Stimulated activated CD8-positive, alpha-beta memory T cell treated with anti-CD3 and anti-CD28 coated beads, Interleukin-4, amount 100 ng/mL, for 4 hours (primary cell): ENCODE data around the gene SPNS1.
"Not testable (repeated sequence)": the region's sequence is repeated elsewhere in the genome, so short reads cannot be mapped to it uniquely, and the experiment has no call there.

Experiments
- DNase-seq, 2 donors: peaks; one replicate each; pipeline ENCODE4 v3.0.0-alpha.2; 2020; ENCODE audit warnings: low read depth in 2 of 2, low spot score in 1 of 2

The SPNS1 gene

DNA sequence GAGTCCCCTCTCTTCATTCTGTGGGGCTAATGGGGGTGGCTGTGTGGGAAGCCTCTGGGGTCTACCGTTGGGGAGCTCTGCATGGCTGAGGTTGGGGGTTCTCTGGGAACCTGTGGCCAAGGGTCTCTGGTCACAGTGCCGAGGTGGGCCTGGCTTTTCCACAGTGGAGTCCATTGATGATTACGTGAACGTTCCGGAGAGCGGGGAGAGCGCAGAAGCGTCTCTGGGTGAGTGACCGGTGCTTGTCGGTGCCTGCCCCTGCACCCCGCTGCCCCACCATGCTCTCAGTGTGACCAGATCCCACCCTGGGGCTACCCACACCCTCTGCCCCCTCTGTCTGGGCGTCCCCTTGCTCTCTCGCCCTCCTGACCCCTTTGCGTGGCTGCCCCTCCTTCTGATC is 14.8 kb downstream of the SPNS1 start:
- DNase-seq: no peak

DNA sequence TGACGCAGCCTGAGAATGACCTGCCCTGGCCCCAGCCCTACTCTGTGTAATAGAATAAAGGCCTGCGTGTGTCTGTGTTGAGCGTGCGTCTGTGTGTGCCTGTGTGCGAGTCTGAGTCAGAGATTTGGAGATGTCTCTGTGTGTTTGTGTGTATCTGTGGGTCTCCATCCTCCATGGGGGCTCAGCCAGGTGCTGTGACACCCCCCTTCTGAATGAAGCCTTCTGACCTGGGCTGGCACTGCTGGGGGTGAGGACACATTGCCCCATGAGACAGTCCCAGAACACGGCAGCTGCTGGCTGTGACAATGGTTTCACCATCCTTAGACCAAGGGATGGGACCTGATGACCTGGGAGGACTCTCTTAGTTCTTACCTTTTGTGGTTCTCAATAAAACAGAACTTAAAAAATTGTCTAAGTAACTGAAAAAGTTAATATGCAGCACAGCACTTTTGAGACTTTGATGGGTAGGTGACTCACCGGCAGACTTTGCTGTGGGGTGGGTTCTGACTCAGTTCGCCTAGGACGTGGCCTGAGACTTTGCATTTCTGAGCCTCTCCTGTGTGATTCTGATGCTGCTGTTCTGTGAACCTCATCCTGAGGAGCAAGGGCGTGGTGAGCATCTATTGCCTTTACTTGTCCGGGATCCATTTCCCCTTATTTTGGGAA is 15.9 kb downstream of the SPNS1 start:
- DNase-seq: peak in 1 of 2 donors; percentile 53

DNA sequence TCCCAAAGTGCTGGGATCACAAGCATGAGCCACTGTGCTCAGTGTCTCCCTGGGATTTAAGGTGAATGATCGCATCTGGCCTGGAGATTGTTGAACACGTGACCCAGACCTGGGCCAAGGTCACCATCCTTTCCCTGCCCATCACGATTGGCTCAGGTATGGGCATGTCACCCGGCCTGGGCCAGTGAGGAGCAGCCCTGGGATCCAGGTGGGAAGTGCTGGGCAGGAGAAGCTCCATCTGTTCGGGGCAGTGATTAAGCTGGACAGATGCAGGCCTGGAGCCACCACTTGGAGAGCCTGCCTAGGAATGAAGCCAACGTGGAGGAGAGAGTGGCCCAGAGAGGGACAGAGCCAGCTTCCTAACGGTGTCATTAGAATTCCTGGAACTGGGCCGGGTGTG is 17.1 kb downstream of the SPNS1 start:
- DNase-seq: no peak

DNA sequence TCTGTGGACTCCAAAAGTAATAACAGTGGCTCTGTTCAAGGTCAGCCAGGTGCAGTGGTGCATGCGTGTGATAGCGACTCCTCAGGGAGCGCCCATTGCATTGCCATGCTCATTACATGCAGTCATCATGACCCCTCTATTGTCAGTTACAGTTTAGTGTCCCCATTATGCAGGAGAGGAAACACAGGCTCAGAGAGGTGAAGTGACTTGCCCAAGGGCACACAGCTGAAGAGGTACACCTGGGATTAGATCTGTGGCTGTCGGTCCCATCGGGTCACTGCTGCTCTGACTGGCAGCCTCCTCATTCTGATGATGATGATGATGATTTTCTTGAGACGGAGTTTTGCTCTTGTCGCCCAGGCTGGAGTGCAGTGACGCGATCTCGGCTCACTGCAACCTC is 17.9 kb downstream of the SPNS1 start:
- no peak for DNase-seq

DNA sequence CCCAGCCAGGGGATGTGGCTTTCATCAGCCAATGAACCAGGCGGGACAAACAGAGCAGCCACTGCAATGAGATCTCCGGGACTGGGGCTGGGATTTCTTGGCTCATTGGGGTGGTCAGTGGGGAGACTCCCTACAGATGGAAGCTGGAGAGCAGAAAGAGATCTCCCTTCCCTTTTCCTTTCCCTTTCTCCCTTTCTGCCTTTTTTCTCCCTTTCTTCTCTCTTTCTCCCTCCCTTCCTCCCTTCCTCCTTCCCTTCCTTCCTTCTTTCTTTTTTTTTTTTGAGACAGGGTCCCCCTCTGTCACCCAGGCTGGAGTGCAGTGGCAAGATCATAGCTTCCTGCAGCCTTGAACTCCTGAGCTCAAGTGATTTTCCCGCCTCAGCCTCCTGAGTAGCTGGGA is 24.3 kb downstream of the SPNS1 start:
- no peak for DNase-seq

DNA sequence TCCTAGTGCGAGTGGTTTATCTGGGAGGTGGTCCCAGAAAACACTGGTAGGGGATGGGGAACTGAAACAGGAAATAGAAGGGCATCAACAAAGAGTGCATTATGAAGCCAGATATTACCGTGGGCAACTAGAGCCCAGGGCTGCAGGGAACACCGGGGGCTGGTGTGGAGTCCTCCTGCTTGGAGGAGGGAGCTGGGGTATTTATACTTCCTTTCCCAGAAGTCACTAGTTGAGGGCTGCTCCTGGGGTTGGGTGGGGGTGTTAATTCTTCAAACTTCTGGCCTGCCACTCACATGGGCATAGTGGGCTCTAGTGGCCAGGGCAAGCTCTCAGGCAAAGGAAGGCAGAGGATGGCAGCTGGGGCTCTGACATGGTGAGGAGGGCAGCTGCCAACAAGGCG is 25.0 kb downstream of the SPNS1 start:
- DNase-seq: no peak

DNA sequence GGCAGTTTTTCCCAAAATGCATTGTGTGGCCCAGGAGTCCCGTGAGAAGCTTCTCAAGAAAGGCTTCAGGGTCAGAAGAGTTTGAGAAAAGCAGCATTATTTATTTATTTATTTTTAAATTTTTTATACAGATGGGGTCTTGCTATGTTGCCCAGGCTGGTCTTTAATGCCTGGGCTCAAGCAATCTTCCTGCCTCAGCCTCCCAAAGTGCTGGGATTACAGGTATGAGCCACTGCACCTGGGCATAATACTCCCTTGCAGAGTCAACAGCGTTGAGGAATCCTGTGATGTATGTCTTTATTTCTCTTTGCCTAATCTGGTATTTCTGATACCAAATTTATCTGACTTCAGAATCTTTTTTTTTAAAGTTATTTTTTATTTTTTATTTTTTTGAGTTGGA is 25.4 kb downstream of the SPNS1 start:
- DNase-seq: no peak

DNA sequence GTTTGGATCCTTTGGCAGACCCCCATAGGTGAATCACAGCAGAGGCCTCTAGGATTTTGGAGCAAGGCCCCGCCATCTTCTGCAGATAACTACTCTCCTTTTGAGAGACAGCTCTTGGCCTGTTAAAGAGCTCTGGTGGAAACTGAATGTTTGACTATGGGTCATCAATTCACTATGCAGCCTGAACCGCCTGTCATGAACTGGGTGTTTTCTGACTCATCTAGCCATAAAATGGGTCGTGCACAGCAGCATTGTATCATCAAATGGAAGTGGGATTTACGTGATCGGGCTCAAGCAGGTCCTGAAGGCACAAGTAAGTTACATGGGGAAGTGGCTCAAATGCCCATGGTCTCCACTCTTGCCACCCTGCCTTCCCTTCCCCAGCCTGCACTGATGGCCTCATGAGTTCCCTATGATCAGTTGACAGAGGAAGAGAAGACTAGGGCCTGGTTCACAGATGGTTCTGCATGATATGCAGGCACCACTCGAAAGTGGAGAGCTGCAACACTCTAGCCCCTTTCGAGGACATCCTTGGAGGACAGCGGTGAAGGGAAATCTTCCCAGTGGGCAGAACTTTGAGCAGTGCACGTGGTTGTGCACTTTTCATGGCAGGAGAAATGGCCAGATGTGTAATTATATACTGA is 30.0 kb downstream of the SPNS1 start:
- not testable (repeated sequence) for DNase-seq

DNA sequence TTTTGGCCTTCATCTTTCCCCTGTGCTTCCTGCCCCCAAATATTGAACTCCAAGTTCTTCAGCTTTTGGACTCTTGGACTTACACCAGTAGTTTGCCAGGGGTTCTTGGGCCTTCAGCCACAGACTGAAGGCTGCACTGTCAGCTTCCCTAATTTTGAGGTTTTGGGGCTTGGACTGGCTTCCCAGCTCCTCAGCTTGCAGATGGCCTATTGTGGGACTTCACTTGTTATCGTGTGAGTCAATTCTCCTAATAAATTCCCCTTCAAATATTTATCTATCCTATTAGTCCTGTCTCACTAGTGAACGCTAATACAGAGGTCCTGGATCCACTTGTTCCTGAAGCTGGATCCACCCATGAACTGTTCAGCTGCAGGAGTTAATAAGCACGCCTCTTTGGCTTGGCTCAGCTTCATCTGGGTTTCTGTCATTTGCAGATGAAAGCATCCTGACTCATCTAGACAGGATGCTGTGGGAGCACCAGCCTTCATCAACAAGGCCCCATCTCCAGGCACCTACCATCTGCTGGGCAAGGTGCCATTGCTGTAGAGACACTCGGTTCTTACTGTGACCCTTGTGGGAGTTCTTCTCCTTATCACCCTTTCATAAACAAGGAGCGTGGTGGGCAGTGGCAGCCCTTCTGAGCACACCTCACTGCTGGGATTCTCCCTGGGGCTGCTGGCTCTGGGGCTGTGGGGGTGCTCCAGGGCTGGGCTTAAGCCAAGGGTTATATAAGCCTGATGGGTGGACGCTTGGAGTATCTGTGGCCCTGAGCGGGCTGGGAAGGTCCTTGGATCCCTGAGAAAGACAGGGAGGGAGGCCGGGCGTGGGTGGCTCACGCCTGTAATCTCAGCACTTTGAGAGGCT is 33.4 kb downstream of the SPNS1 start:
- DNase-seq: peak; percentile 53 to 55

DNA sequence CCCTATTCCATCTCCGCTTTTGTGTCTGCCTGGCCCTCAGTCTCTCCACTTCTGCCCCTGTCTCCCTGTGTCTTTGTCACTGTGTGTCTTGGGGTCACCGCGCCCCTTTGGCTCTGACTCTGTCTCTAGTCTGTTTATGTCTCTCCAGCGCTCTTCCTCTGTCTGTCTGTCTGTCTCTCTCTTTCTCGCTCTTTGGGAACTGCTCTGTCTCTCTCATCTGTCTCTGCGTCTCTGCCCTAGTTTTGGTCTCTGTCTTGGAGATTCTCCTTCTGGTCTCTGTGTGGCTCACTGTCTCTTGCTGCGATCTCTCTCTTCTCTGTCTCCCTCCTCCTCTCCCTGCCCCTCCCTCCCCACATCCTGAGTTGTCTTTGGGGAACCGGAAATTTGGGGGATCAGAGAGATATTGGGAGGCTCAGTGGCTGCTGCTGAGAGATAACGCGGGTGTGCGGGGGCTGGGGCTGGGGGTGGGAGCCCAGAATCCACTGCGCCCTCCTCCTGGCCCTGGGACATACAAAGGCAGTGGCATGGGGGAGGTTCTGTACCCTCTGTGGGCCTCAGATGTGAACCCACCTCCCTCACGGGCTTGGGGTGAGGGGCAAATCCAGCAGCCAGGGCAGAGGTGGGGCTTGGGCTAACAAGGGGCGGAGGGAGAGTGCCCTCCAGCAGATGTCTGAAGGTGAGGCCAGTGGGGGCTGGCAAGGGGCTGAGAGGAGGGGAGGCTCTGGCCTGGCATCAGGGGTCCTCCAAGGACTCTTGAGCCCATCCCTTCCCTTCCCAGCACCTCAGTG is 34.7 kb downstream of the SPNS1 start:
- DNase-seq: no peak

DNA sequence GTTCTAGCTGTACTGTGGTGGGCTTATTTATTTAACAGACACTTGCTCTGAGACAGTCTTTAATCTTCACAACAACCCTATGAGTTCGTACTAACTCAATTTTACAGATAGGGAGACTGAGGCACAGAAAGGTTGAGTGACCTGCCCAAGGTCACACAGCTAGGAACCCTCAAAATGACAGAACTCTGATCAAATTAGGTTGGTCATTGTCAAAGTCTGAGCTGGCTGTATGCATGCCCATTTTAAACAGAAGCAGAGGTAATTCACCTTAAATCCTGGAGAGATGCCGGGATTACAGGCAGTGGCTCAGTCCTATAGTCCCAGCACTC is 35.2 kb downstream of the SPNS1 start:
- DNase-seq: no peak

DNA sequence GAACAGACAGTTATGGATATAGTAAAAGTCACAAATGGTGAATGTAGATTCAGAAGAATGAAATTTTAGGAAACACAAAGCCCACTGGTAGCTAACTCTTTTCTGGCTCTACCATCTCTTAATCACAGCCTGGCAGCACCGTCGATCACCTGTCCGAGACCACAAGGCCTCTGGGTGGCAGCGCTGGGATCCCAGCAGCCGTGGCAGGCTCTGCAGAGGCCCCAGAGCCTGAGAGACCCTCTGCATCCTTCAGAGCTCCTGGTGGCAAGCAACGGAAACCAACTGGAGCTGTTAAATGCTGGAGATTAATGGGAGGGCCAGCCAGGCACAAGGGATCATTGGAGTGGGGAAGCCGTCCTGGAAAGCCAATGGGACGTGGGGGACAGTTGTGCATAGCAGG is 36.5 kb downstream of the SPNS1 start:
- DNase-seq: no peak

DNA sequence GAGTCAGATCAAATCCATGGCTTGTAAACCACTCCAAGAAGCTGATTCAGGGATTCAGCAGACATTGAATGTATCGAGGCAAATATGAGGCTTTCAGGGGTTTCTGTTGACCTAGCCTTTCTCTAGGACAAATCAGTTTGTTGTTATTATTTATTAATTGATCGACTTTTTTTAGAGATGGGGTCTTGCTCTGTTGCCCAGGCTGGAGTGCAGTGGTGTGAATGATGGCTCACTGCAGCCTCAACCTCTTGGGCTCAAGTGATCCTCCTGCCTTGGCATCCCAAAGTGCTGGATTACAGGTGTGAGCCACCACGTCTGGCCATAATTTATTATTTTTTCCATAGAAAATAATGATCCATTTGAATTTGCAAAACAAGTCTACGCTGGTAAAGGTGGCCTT is 37.3 kb downstream of the SPNS1 start:
- DNase-seq: no peak

DNA sequence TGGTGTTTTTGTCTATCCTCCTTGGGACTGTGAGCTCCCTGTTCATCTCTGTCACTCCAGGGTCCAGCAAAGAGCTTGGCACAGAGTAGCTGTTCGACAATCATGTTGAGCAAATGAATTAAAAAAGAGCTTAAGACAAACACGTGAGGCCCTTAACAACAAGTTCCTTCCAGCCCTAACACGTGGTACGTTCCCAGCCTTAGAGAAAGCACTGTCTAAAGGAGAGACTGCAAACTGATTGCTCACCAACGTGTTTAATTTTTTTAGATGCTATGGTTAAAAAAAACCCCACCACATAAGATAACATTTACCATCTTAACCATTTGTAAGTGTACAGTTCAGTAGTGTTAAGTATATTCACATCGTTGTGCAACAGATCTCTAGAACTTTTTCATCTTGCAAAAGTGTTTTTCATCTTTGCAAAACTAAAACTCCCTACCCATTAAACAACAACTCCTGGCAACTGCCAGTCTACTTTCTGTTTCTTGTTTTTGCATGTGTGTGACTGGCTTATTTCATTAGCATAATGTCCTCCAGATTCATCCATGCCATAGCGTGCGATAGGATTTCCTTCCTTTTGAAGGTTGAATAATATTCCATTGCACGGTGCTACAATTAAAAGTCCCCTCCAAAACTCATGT is 38.5 kb downstream of the SPNS1 start:
- no peak for DNase-seq

DNA sequence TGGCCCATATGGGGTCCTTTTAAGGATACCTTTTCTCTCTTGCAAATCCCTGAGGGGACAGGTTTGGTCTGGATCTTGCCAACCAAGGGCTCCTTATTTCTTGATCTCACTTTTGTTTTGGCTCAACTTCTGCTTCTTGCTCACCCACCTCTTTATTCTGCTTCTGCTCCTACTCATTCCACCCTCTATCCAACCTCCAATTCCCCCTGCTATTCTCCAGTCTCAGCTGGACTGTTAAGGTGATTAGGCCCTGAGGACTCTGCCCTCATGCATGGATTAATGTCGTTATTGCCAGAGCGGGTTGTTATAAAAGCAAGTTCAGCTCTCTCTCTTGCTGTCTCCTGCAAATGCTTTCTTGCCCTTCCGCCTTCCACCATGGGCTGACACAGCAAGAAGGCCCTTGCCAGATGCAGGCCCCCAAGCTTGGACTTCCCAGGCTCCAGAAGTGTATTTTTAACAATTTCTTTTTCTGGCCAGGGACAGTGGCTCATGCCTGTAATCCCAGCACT is 40.0 kb downstream of the SPNS1 start:
- no peak for DNase-seq

DNA sequence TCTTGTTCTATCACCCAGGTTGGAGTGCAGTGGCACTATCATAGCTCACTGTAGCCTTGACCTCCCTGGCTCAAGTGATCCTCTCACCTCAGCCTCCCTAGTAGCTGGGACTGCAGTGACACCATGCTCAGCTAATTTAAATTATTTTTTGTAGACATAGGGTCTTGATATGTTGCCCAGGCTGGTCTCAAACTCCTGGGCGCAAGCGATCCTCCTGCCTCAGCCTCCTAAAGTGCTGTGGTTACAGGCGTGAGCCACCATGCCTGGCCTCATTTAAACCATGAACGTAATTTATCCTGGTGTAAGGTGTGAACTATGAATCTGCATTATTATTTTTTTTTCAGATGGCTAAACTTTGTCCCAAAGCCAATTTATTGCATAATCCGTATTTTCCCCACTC is 47.6 kb downstream of the SPNS1 start:
- no peak for DNase-seq

DNA sequence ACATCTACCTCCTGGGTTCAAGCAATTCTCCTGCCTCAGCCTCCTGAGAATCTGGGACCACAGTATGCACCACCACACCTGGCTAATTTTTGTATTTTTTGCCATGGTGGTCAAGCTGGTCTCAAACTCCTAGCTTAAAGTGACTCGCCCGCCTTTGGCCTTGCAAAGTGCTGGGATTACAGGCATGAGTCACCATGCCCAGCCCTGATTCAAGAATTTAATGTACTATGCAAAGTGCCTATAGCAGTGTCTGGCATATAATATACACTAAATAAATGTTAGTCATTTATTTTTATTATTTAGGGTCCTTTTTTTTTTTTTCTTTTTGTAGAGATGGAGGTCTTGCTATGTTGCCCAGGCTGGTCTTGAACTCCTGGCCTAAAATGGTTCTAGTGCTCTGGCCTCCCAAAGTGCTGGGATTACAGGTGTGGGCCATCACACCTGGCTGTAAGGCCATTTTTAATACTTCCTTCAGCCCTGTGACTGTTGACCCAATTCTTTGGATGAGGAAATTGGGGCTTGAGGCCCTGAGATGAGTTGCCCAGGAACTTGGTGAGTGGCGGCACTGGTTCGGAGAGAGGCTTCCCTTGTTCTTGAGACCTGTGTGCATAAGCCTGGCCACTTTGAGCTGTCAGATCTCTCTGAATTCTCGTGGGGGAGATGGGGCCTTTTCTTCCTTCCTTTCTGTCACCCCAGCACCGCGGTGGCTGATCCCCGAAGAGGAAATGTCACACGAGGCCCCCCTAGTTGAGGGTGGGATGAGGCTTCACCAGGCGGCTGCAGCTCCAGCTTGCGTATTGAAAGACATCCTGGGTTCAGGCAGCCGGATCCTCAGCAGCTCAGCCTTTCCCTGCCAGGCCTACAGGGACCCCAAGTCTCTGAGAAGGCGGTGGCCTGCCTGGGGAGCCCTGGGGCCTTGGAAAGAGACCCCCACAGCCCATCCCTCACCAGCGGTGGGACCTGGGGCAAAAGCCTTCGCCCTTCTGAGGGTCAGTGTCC is 49.0 kb downstream of the SPNS1 start:
- no peak for DNase-seq

DNA sequence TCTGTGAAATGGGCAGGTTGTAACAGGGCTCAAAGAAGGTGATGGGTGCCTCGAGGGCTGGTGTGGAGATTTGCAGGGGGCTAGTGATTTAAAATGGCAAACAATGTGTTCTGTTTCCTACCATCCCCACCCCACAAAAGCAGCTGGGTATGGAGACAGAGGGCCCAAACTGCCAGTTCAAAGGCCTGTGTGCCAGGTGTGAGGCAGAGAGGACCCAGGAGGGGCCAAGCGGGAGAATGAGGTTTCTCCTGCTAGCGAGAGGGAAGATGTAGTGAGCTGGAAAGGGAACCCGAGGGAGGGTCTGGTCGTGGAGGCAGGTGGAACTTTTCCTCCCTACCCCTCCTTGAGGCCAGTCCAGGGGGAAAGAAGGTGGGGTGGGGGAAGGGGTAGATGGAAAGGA is 49.7 kb downstream of the SPNS1 start:
- no peak for DNase-seq

DNA sequence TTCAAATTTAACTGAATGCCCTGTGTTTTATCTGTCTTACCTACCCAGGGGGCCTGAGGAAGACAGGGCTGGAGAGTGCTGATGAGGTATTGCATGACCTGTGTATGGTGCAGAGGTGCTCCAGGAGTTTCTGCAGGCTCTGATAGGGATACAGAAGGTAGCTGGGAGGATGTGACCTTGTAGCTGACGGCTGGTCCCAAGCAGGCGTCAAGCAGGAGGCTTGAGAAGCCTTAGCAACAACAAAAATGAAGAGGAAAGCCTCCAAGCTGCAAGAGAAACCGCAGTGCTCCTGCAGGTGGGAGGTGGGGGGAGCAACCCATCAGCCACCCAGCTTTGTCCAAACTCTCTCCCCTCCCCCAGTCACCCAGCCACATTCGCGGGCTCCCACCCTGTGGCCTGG is 50.6 kb downstream of the SPNS1 start:
- no peak for DNase-seq

DNA sequence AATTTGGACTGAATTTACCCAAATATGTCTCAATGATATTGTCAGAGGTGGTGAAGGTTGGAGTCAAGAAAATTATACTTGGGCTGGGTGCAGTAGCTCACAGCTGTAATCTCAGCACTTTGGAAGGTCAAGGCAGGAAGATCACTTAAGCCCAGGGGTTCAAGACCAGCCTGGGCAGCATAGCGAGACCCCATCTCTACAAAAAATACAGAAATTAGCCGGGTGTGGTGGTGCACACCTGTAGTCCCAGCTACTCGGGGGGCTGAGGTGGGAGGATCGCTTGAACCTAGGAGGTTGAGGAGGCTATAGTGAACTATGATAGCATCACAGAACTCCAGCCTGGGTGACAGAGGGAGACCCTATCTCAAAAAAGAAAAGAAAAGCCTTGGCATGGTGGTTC is 51.2 kb downstream of the SPNS1 start:
- DNase-seq: no peak
